ENCODE measurements around the gene ZNF414.

The ZNF414 gene

DNA sequence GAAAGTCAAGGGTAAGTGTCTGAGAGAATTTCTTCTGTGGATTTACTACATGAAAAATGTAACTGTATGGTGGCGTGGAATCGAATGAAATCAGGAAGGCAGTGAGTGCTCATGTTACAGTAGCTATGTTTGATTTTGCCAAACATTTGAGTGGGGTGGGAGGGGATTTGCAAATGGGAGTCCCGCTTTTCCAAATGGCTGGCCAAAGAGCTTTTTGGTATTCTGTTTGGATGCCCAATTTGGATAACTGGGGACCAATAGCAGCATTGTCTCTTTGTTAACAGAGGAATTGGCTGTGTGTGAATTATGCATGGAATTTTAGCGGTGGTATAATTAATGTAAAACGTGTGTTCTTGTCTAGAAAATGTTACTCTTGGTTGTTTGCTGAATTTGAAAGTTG, 51.4 kb downstream of the ZNF414 start:
- DNase-seq: no peak

DNA sequence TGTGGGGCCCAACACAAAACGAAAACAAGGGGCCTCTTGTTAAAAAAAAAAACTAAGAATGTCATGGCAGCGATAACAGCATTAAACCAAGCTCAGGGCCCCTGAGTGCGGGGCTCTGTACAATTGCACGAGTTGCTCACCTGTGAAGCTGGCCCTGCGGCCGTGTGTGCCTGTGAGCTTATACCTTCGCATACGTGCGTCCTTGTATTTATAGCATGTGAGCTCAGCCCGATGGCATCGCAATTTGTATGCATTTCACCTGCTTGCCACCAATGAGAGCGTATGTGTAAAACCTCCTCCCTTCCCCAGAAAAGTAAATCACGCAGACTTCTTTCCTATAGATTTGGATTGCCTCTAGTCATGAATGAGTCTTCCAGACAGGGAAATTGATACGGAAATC, 52.1 kb downstream of the ZNF414 start:
- no peak for DNase-seq

DNA sequence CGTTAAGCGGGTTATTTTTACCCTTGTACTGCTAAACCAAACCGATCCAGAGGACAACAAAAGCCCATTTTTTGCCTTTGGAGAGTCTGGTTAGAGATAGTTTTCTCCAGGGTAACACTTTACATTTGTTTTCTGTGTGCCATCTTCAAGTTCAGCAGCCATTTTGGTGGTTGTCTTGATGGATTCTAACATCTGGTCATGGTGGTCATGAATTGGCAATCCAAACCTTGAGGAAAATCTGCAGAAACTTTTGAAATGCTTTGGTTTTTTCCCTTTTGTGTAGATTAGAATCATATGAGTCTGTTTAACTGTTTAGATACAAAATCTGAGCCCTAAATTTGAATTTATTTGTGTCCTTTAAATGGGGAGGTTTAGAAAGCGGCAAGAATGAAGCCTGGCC, 52.6 kb downstream of the ZNF414 start:
- DNase-seq: no peak

DNA sequence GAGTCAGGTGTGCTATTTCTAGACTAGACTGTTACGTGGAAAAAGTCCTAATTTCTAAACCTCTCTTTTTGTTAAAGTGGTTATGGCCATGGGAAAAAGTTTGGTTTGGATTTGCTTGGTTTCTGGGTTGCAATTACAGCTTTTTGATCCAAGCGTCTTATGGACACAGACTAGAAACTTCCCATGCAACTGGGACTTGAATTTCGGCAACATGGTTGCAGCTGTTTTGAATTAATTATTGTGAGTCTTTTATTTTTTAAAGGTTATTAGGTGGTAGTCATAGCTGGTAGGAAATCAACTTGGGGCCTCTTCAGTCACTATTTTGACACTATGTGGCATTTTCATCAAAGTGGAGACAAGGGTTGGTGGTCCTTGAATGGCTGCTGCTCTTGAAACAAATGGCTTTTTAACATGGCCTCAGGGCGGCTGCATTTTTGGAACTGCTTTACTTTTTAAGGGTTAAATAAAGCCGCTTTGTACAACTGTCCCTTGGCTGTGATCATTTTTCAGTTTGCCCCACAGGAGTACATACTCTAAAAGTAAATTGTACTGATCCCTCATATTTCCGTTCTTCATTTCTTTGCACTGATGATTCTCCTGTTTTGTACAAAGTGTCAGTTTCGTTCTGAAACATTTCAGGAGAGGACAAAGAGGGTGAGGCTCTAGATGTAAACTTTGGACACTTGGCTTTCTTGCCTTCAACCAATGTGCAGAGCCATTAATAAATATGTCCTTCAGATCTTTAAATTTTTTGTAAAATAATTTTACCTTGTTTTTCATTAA, 53.3 kb downstream of the ZNF414 start:
- DNase-seq: no peak
